Measurements from ENCODE around the gene SMCHD1.

DNA sequence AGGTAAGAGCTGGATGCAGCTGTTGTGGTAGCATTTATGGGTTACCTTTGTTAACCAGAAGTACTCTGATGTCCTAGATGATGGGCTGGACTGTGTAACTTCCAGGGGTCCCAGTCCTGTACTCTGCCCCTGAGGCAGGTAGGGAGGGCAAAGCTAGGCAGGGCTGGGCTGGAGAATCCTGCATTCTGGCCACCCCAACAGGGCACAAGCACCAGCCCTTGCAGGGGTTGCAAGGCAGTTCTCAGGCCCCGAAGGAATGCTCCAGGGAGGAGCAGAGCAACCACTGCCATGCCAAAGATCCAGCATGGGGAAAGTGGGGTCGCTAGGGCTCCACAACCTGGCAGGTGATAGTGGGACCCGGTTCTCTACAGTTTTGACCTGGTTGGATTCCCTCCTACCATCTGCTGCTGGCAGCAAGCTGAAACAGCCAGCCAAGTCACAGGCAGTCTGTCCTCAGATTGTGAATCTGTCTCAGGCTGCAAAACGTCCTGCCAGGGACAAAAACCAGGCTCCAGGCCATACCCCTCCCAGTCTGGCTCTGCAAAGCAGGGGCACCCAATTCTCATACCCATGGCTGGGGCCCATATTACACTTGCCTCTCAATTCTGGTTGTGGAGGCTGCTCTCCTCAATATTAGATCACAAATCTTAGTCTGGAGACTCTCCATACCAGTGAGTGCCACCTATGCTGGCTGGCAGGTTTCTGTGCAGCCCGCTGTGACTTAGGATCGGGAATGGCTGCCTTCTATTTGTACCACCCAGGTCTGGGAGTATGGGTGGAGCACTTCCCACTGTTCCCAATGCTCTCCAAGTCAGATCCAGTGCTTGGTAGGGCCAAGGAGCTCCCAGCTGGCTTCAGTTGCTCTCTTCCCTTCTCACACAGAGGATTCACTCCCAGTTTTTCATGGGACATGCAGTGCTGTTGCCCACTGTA is 61.1 kb downstream of the SMCHD1 start:
- TF ChIP-seq FOXM1 (IDR thresholded peaks at IDR 0.05; ENCODE audit: borderline replicate concordance) = no peak
- no peak for TF ChIP-seq HDGF (IDR thresholded peaks at IDR 0.05; ENCODE audit: borderline replicate concordance)
- no peak for TF ChIP-seq ZNF384 (IDR thresholded peaks at IDR 0.05)
- TF ChIP-seq SP1 (IDR thresholded peaks at IDR 0.05) = no peak
- TF ChIP-seq, protein P1, sequence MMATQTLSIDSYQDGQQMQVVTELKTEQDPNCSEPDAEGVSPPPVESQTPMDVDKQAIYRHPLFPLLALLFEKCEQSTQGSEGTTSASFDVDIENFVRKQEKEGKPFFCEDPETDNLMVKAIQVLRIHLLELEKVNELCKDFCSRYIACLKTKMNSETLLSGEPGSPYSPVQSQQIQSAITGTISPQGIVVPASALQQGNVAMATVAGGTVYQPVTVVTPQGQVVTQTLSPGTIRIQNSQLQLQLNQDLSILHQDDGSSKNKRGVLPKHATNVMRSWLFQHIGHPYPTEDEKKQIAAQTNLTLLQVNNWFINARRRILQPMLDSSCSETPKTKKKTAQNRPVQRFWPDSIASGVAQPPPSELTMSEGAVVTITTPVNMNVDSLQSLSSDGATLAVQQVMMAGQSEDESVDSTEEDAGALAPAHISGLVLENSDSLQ (IDR thresholded peaks at IDR 0.05) = no peak
- no peak for TF ChIP-seq ELF4 (IDR thresholded peaks at IDR 0.05)
- no peak for TF ChIP-seq TARDBP (IDR thresholded peaks at IDR 0.05)
- no peak for TF ChIP-seq ARNT (IDR thresholded peaks at IDR 0.05)
- no peak for TF ChIP-seq FOXK2 (IDR thresholded peaks at IDR 0.05)
- no peak for TF ChIP-seq L3MBTL2 (conservative IDR thresholded peaks at IDR 0.05)
- no peak for TF ChIP-seq FOXA1 (IDR thresholded peaks at IDR 0.05)

All from HEK293T (cell line).